Esophagus squamous epithelium (tissue), 4 donors: Measurements from ENCODE around the gene DTX3.

Source experiments
- CTCF ChIP-seq, 6 experiments: fragments of 450-650 bp in 4 of 6; fragments of 200-600 bp in 2 of 6; sonication (generic) in 2 of 6; IDR thresholded peaks; one replicate each; pipeline ENCODE4 v1.5.1; 2016 to 2019; ENCODE audit warnings: antibody characterized with exemption in 6 of 6, mild to moderate bottlenecking in 4 of 6, moderate library complexity in 4 of 6
- POLR2A ChIP-seq, 4 donors: fragments of 450-650 bp; IDR thresholded peaks; one replicate each; pipeline ENCODE4 v1.6.1; 2017; ENCODE audit warnings: antibody characterized with exemption in 4 of 4, mild to moderate bottlenecking in 4 of 4, moderate library complexity in 3 of 4

DNA sequence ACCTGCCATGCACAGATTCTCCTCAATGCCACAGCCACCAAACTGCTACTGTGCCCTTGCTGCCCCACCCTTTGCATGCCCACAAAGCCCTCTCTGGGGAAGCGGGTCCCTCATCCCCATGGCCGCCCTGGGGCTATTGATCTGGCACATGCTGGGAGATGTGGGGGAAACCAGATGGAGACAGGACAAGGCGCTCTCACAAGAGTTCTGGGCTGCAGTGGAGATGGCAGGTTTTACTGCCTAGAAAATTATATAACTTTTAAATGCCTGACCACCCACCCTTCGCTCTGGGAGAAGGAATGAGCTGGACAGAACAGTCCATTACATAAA lies 24.2 kb upstream of the DTX3 start:
- TF ChIP-seq CTCF (IDR thresholded peaks at IDR 0.05), result no peak
- TF ChIP-seq POLR2A (IDR thresholded peaks at IDR 0.05), result no peak
